ENCODE results near the gene GCGR. TPM values are rescaled to one million over a fixed set of nuclear protein-coding genes. Genes with fewer than 3 reads are reported as not detected.

GCGR gene
- total RNA-seq, 2 donors from 2014 or later, result 0.14 to 0.67 TPM

- intact Hi-C loops (cut with DNase I, micrococcal nuclease), result no loop called here
- ATAC-seq (no peak), DNase-seq (no peak)
These were observed 7.1 kb downstream of the GCGR start for GRCh38 chr17:81810892-81811704.

GRCh38 chr17:81811705-81812570 is 8.0 kb downstream of the GCGR start:
- ATAC-seq, result no peak
- intact Hi-C loops (cut with DNase I, micrococcal nuclease), result no loop called here
- no peak for DNase-seq

GRCh38 chr17:81812571-81813370 is 8.8 kb downstream of the GCGR start:
- ATAC-seq, result no peak
- intact Hi-C loops (cut with DNase I, micrococcal nuclease), result no loop called here
- no peak for DNase-seq

GRCh38 chr17:81813371-81813684 is 9.4 kb downstream of the GCGR start:
- DNase-seq, result no peak
- intact Hi-C loops (cut with DNase I, micrococcal nuclease), result no loop called here
- no peak for ATAC-seq

GRCh38 chr17:81813861-81814683 is 10.1 kb downstream of the GCGR start:
- DNase-seq (no peak), ATAC-seq (no peak)
- intact Hi-C loops (cut with DNase I, micrococcal nuclease), result no loop called here

GRCh38 chr17:81814748-81815645 is 11.0 kb downstream of the GCGR start:
- ATAC-seq (peak; percentile 34), DNase-seq (no peak)
- intact Hi-C loops (cut with DNase I, micrococcal nuclease), result no loop called here

GRCh38 chr17:81815646-81815986 is 11.7 kb downstream of the GCGR start:
- ATAC-seq (peak; percentile 95), DNase-seq (peak; percentile 44 to 77)
- intact Hi-C loops (cut with DNase I, micrococcal nuclease), result no loop called here

GRCh38 chr17:81817758-81818147 is 13.8 kb downstream of the GCGR start:
- intact Hi-C loops (cut with DNase I, micrococcal nuclease), result no loop called here
- no peak for DNase-seq
- ATAC-seq, result no peak

GRCh38 chr17:81819708-81820107 is 15.8 kb downstream of the GCGR start:
- intact Hi-C loops (cut with DNase I, micrococcal nuclease), result no loop called here
- no peak for DNase-seq
- ATAC-seq, result no peak

- ATAC-seq, result no peak
- intact Hi-C loops (cut with DNase I, micrococcal nuclease), result no loop called here
- DNase-seq, result no peak
These were observed 17.2 kb downstream of the GCGR start for GRCh38 chr17:81821147-81821546.

- intact Hi-C loops (cut with DNase I, micrococcal nuclease), result no loop called here
- DNase-seq (peak; percentile 95 to 96), ATAC-seq (peak; percentile 94)
These were observed 17.8 kb downstream of the GCGR start for GRCh38 chr17:81821603-81822311.

GRCh38 chr17:81822312-81822637 is 18.3 kb downstream of the GCGR start:
- DNase-seq, result peak in 1 of 2 donors; percentile 38
- intact Hi-C loops (cut with DNase I, micrococcal nuclease), result no loop called here
- ATAC-seq, result no peak

GRCh38 chr17:81822996-81823819 is 19.3 kb downstream of the GCGR start:
- DNase-seq (no peak), ATAC-seq (no peak)
- intact Hi-C loops (cut with DNase I, micrococcal nuclease), result no loop called here

GRCh38 chr17:81823820-81824550 is 20.0 kb downstream of the GCGR start:
- no peak for DNase-seq
- no peak for ATAC-seq
- intact Hi-C loops (cut with DNase I, micrococcal nuclease), result no loop called here

GRCh38 chr17:81824595-81824994 is 20.6 kb downstream of the GCGR start:
- DNase-seq (no peak), ATAC-seq (no peak)
- intact Hi-C loops (cut with DNase I, micrococcal nuclease), result no loop called here
